ES-I3 (cell line): ENCODE measurements around the gene TREX2.

ENCODE experiments used
- H3K36me3 ChIP-seq: 2 replicates; pipeline ENCODE4 v1.6.1; 2013; ENCODE audit warnings: mild to moderate bottlenecking, low read length, control low read depth, moderate library complexity; ENCODE audit not compliant: insufficient read depth
- H3K4me1 ChIP-seq: 2 replicates; pipeline ENCODE4 v1.6.1; 2013; ENCODE audit warnings: mild to moderate bottlenecking, control low read depth, low read length; ENCODE audit not compliant: insufficient read depth
- H3K9ac ChIP-seq: 2 replicates; pipeline ENCODE4 v1.6.1; 2013; ENCODE audit warnings: low read depth, mild to moderate bottlenecking, low read length, moderate library complexity
- H3K9me3 ChIP-seq: 2 replicates; pipeline ENCODE4 v1.6.1; 2013; ENCODE audit warnings: mild to moderate bottlenecking, low read length, moderate library complexity; ENCODE audit not compliant: control insufficient read depth, insufficient read depth

TREX2 gene

GRCh38 chrX:153485396-153486080 is 39.7 kb upstream of the TREX2 start:
- Histone ChIP-seq H3K4me1 (peaks cover 5% of the 10 kb centered on the region; the same call in 1 of the 2 replicates), H3K9me3 (no peaks in the 10 kb centered on the region), H3K36me3 (no peaks in the 10 kb centered on the region), H3K9ac (no peak overlapping the region)

- Histone ChIP-seq H3K9ac (no peak overlapping the region), H3K9me3 (no peaks in the 10 kb centered on the region), H3K4me1 (peaks cover 8% of the 10 kb centered on the region)
Observed at GRCh38 chrX:153482376-153483015, 36.6 kb upstream of the TREX2 start.

GRCh38 chrX:153481043-153481442 is 35.2 kb upstream of the TREX2 start:
- Histone ChIP-seq H3K36me3 (no peaks in the 10 kb centered on the region), H3K9me3 (no peaks in the 10 kb centered on the region), H3K4me1 (peaks cover 23% of the 10 kb centered on the region), H3K9ac (no peak overlapping the region)

More at GRCh38 chrX:153482376-153483015, 36.6 kb upstream of the TREX2 start:
- H3K36me3 ChIP-seq, result no peaks in the 10 kb centered on the region

GRCh38 chrX:153478746-153479145 is 32.9 kb upstream of the TREX2 start:
- Histone ChIP-seq H3K9me3 (no peaks in the 10 kb centered on the region), H3K36me3 (no peaks in the 10 kb centered on the region), H3K9ac (no peak overlapping the region), H3K4me1 (peaks cover 27% of the 10 kb centered on the region)

GRCh38 chrX:153477901-153478300 is 32.0 kb upstream of the TREX2 start:
- H3K36me3 ChIP-seq, result no peaks in the 10 kb centered on the region
- H3K4me1 ChIP-seq, result peaks cover 27% of the 10 kb centered on the region
- H3K9ac ChIP-seq, result no peak overlapping the region
- H3K9me3 ChIP-seq, result no peaks in the 10 kb centered on the region

GRCh38 chrX:153477364-153477857 is 31.6 kb upstream of the TREX2 start:
- H3K9ac ChIP-seq, result no peak overlapping the region
- no peaks in the 10 kb centered on the region for H3K36me3 ChIP-seq
- H3K4me1 ChIP-seq, result peaks cover 27% of the 10 kb centered on the region
- H3K9me3 ChIP-seq, result no peaks in the 10 kb centered on the region

GRCh38 chrX:153476666-153477363 is 31.0 kb upstream of the TREX2 start:
- no peak overlapping the region for H3K9ac ChIP-seq
- H3K36me3 ChIP-seq, result no peaks in the 10 kb centered on the region
- H3K4me1 ChIP-seq, result peaks cover 27% of the 10 kb centered on the region
- H3K9me3 ChIP-seq, result no peaks in the 10 kb centered on the region

- H3K9me3 ChIP-seq, result no peaks in the 10 kb centered on the region
- H3K9ac ChIP-seq, result no peak overlapping the region
Observed at GRCh38 chrX:153475751-153476281, 30.0 kb upstream of the TREX2 start.

GRCh38 chrX:153475271-153475670 is 29.4 kb upstream of the TREX2 start:
- Histone ChIP-seq H3K9ac (no peak overlapping the region), H3K9me3 (no peaks in the 10 kb centered on the region), H3K4me1 (peaks cover 27% of the 10 kb centered on the region), H3K36me3 (no peaks in the 10 kb centered on the region)

More at GRCh38 chrX:153475751-153476281, 30.0 kb upstream of the TREX2 start:
- Histone ChIP-seq H3K36me3 (no peaks in the 10 kb centered on the region), H3K4me1 (peaks cover 27% of the 10 kb centered on the region)

GRCh38 chrX:153474718-153475117 is 28.9 kb upstream of the TREX2 start:
- peaks cover 27% of the 10 kb centered on the region for H3K4me1 ChIP-seq
- no peak overlapping the region for H3K9ac ChIP-seq
- H3K9me3 ChIP-seq, result no peaks in the 10 kb centered on the region
- no peaks in the 10 kb centered on the region for H3K36me3 ChIP-seq

- Histone ChIP-seq H3K36me3 (no peaks in the 10 kb centered on the region), H3K9ac (no peak overlapping the region), H3K4me1 (peaks cover 27% of the 10 kb centered on the region), H3K9me3 (no peaks in the 10 kb centered on the region)
Observed at GRCh38 chrX:153474266-153474665, 28.4 kb upstream of the TREX2 start.

- Histone ChIP-seq H3K9me3 (no peaks in the 10 kb centered on the region), H3K36me3 (no peaks in the 10 kb centered on the region), H3K4me1 (peaks cover 25% of the 10 kb centered on the region), H3K9ac (no peak overlapping the region)
Observed at GRCh38 chrX:153473126-153473525, 27.3 kb upstream of the TREX2 start.

- Histone ChIP-seq H3K4me1 (peaks cover 12% of the 10 kb centered on the region), H3K36me3 (no peaks in the 10 kb centered on the region), H3K9me3 (no peaks in the 10 kb centered on the region)
Observed at GRCh38 chrX:153471663-153472280, 25.9 kb upstream of the TREX2 start.

More at GRCh38 chrX:153471663-153472280, 25.9 kb upstream of the TREX2 start:
- no peak overlapping the region for H3K9ac ChIP-seq
